Endothelial cell of umbilical vein (primary cell): ENCODE data around the gene OSBPL5. TPM values are rescaled to one million over a fixed set of nuclear protein-coding genes. Genes with fewer than 3 reads are reported as not detected.

Experiments used
- BruUV-seq: library from RNA; stranded (reverse); fragments of 400-500 nt; replicated peaks from 2 replicates; lab custom pipeline; 2021; lab: Mats Ljungman, UMichigan
- CTCF ChIA-PET: fragments of 300-600, 350-600 bp; sonication (Branson Sonifier 250); formaldehyde crosslinking; loops from one replicate; lab custom pipeline; 2021; ENCODE audit warnings: antibody characterized with exemption, inconsistent platforms; lab: Charles Lee
- POLR2A ChIA-PET: fragments of 300-600, 350-600 bp; sonication (Branson Sonifier 250); formaldehyde crosslinking; loops from one replicate; lab custom pipeline; 2021; ENCODE audit warnings: antibody characterized with exemption, inconsistent platforms; lab: Charles Lee
- DNase-seq: peaks from one replicate; pipeline ENCODE4 v3.0.0-alpha.2; 2011; ENCODE audit warnings: low read depth, low spot score
- FAIRE-seq: peaks from 2 replicates; lab custom pipeline; 2011; peaks lifted over from hg19 to GRCh38; lab: Jason Lieb, UNC
- H2AFZ ChIP-seq: 2 replicates; pipeline ENCODE4 v1.6.0; 2012; ENCODE audit warnings: low read depth, low read length, control low read depth, inconsistent platforms
- H3K27ac ChIP-seq: 2 replicates; pipeline ENCODE4 v1.5.1; 2011; ENCODE audit warnings: low read depth, mild to moderate bottlenecking, control low read depth, low read length, moderate library complexity; ENCODE audit not compliant: insufficient read depth
- H3K27me3 ChIP-seq, 2 experiments: 2 replicates each; pipeline versions ENCODE4 v1.6.0 to v1.6.1; 2011; ENCODE audit warnings: low read length in 2 of 2, mixed read lengths in 1 of 2; ENCODE audit not compliant: control insufficient read depth in 2 of 2, insufficient read depth in 2 of 2
- H3K36me3 ChIP-seq, 2 experiments: 2 replicates in 1 of 2; 3 replicates in 1 of 2; pipeline ENCODE4 v1.5.1; 2011; ENCODE audit warnings: low read length in 2 of 2, mild to moderate bottlenecking in 1 of 2, moderate library complexity in 1 of 2; ENCODE audit not compliant: control insufficient read depth in 2 of 2, insufficient read depth in 2 of 2; ENCODE audit errors: extremely low read depth in 1 of 2
- H3K4me1 ChIP-seq: 3 replicates; pipeline ENCODE4 v1.5.1; 2011; ENCODE audit warnings: mild to moderate bottlenecking, low read length; ENCODE audit not compliant: control insufficient read depth, insufficient read depth; ENCODE audit errors: extremely low read depth
- H3K4me2 ChIP-seq: 2 replicates; pipeline ENCODE4 v1.6.1; 2011; ENCODE audit warnings: low read length, control low read depth, mixed read lengths; ENCODE audit not compliant: insufficient read depth
- H3K4me3 ChIP-seq, 3 experiments: fragments of 200-600 bp in 1 of 3; sonication (generic), shearing (Covaris generic) in 1 of 3; replicated peaks in 1 of 3; 2 replicates each; pipeline ENCODE4 v1.5.1; 2011 to 2016; ENCODE audit warnings: control low read depth in 3 of 3, low read length in 3 of 3, mild to moderate bottlenecking in 2 of 3, inconsistent platforms in 1 of 3, low read depth in 1 of 3, moderate library complexity in 1 of 3; ENCODE audit not compliant: insufficient read depth in 1 of 3
- H3K79me2 ChIP-seq: 2 replicates; pipeline ENCODE4 v1.6.0; 2012; ENCODE audit warnings: low read length, inconsistent platforms; ENCODE audit not compliant: control insufficient read depth, insufficient read depth
- H3K9ac ChIP-seq: replicated peaks from 2 replicates; pipeline ENCODE3; 2011; ENCODE audit warnings: low read length, control low read depth; ENCODE audit not compliant: insufficient read depth; ENCODE audit errors: extremely low read depth
- H3K9me1 ChIP-seq: replicated peaks from 3 replicates; pipeline ENCODE4 v1.6.0; 2011; ENCODE audit warnings: mild to moderate bottlenecking, low read length; ENCODE audit not compliant: control insufficient read depth, insufficient read depth; ENCODE audit errors: extremely low read depth
- H3K9me3 ChIP-seq: replicated peaks from 2 replicates; pipeline ENCODE4 v1.5.1; 2012; ENCODE audit warnings: low read length, inconsistent platforms; ENCODE audit not compliant: control insufficient read depth, insufficient read depth
- H4K20me1 ChIP-seq: replicated peaks from 2 replicates; pipeline ENCODE3; 2011; ENCODE audit warnings: mild to moderate bottlenecking, low read length; ENCODE audit not compliant: control insufficient read depth, insufficient read depth; ENCODE audit errors: extremely low read depth
- CTCF ChIP-seq, 2 donors: IDR thresholded peaks; 1 replicate in 1 of 2; 2 replicates in 1 of 2; pipeline ENCODE4 v1.5.1; 2011; ENCODE audit warnings: low read length in 2 of 2, mild to moderate bottlenecking in 2 of 2, moderate library complexity in 2 of 2, control low read depth in 1 of 2, inconsistent platforms in 1 of 2, low read depth in 1 of 2; ENCODE audit not compliant: insufficient read depth in 1 of 2; ENCODE audit errors: extremely low read depth in 1 of 2
- EZH2 ChIP-seq: IDR thresholded peaks from 2 replicates; pipeline ENCODE4 v1.6.1; 2012; ENCODE audit warnings: borderline replicate concordance, low read depth, mild to moderate bottlenecking, moderate library complexity, low read length, inconsistent platforms; ENCODE audit not compliant: severe bottlenecking
- FOS ChIP-seq: IDR thresholded peaks from 2 replicates; pipeline ENCODE4 v1.6.1; 2011; ENCODE audit warnings: mild to moderate bottlenecking, low read length, moderate library complexity, borderline replicate concordance; ENCODE audit not compliant: insufficient read depth
- GATA2 ChIP-seq: IDR thresholded peaks from 2 replicates; pipeline ENCODE4 v1.7.0; 2011; ENCODE audit warnings: low read depth, mild to moderate bottlenecking, moderate library complexity, mixed read lengths, low read length; ENCODE audit not compliant: insufficient read length, insufficient read depth
- JUN ChIP-seq: IDR thresholded peaks from 2 replicates; pipeline ENCODE4 v1.6.1; 2011; ENCODE audit warnings: borderline replicate concordance, low read depth; ENCODE audit not compliant: insufficient read length, insufficient read depth
- MYC ChIP-seq: IDR thresholded peaks from one replicate; pipeline ENCODE4 v1.6.1; 2011; ENCODE audit warnings: mild to moderate bottlenecking, low read depth, low read length
- POLR2A ChIP-seq: IDR thresholded peaks from 2 replicates; pipeline ENCODE4 v1.6.1; 2012; ENCODE audit warnings: low read depth, mild to moderate bottlenecking, control low read depth, low read length
- POLR2AphosphoS5 ChIP-seq: IDR thresholded peaks from 2 replicates; pipeline ENCODE4 v1.6.1; 2012; ENCODE audit warnings: low read depth, mild to moderate bottlenecking, control low read depth, low read length, moderate library complexity; ENCODE audit not compliant: insufficient read depth
- dilution Hi-C: fragments of 300-500 bp; cut with MboI; formaldehyde crosslinking; loops from one replicate; pipeline ENCODE4 v1.15.0; 2019; ENCODE audit warnings: low sequenced_read_pairs; ENCODE audit not compliant: extremely low pct_ligation_motif_present
- intact Hi-C: fragments of 100-400 bp; cut with micrococcal nuclease; formaldehyde crosslinking; loops from one replicate; pipeline ENCODE4 v1.10.0; 2022
- polyA plus RNA-seq, 4 experiments: library from polyadenylated mRNA; depleted of rRNA in 3 of 4; stranded (reverse) in 3 of 4; unstranded in 1 of 4; fragments of >200 nt; gene quantifications; 2 replicates each; pipeline versions ENCODE4 v1.2.1 to v1.2.3, GENCODE V29; 2011 to 2012; ENCODE audit warnings: missing spikeins in 1 of 4
- total RNA-seq: library from RNA; stranded (reverse); gene quantifications from 2 replicates; pipeline ENCODE4 v1.2.3, GENCODE V29; 2021
- TF ChIP-seq, protein P1 (sequence below): IDR thresholded peaks from 2 replicates; pipeline ENCODE4 v1.6.1; 2011; ENCODE audit not compliant: insufficient read depth, insufficient read length

Gene OSBPL5
- total and polyA plus RNA-seq, 2 donors (not counting 3 experiments of a cell fraction or from before 2014, with no cell fraction given): 8.7 to 37.7 TPM

- H3K9me1 ChIP-seq: no peaks in the 10 kb centered on the region
- H2AFZ ChIP-seq: no peak overlapping the region
- no peak overlapping the region for H3K27ac ChIP-seq
- no peaks in the 10 kb centered on the region for H3K79me2 ChIP-seq
- POLR2A ChIA-PET: no interaction called here
- no peak overlapping the region for H3K4me2 ChIP-seq
- H3K36me3 ChIP-seq: no peaks in the 10 kb centered on the region
- no TSS peak for BruUV-seq
- no peak overlapping the region for H3K9ac ChIP-seq
- TF ChIP-seq FOS: no peak
- TF ChIP-seq EZH2: no peak
- no peaks in the 10 kb centered on the region for H3K27me3 ChIP-seq
- H3K4me3 ChIP-seq: no peak overlapping the region
- H3K4me1 ChIP-seq: no peaks in the 10 kb centered on the region
- FAIRE-seq: no peak
- H3K9me3 ChIP-seq: no peaks in the 10 kb centered on the region
- CTCF ChIA-PET: interaction anchor here (0.6 to 1.7 kb wide), 5 partner anchors 11 to 243 kb away, joined by 3 to 5 read pairs (median 4); no protein-coding TSS in a partner anchor
- dilution Hi-C loops (no loop called here), intact Hi-C loops (no loop called here)
- no peaks in the 10 kb centered on the region for H4K20me1 ChIP-seq
- DNase-seq: no peak
These were observed 29.3 kb downstream of the OSBPL5 start for GRCh38 chr11:3135481-3136440.

DNA sequence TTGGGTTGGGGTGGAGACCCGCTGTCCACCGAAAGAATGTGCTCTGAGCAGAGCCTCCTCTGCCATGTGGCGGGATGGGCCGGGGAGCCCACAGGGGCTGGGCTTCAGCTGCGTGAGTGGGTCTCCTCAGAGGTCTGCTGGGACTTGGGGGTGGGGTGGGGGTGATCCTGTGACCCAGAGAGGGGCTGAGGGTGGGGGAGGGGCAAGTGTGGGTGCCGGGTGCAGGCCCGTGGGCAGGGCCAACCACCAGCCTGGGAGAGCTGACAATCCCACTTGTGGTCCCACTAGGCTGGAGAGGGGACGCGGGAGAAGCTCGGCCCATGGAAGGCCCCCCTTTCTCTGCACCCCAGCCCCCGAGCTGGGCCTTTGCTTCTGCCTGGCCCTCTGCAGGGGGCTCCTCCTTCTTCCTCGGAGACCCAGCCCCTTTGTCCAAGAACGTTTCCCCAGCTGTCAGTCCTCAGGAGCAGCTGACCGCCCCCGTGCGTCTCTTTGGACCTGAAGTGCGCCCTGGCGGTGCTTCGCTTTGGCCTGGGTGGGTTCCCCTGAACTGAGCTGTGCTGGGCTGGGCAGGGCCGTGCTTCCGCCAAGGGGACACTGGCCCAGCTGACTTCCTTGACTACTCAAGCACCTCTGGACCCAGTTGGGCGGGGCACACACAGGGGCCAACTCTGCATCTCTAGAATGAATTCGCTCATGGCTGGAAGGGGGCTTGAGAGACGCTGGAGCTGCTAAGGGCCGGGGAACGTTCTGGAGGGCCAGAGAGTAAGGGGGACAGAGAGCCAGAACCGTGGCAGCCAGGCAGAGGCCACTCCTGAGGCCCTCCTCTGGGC is 30.2 kb downstream of the OSBPL5 start:
- Histone ChIP-seq H3K9me1 (no peaks in the 10 kb centered on the region), H3K27me3 (no peaks in the 10 kb centered on the region), H3K4me1 (no peaks in the 10 kb centered on the region), H3K9me3 (no peaks in the 10 kb centered on the region), H3K4me3 (no peak overlapping the region), H3K36me3 (no peaks in the 10 kb centered on the region), H3K27ac (no peak overlapping the region), H3K4me2 (no peak overlapping the region), H3K9ac (no peak overlapping the region), H3K79me2 (no peaks in the 10 kb centered on the region), H4K20me1 (no peaks in the 10 kb centered on the region), H2AFZ (no peak overlapping the region)
- no peak for FAIRE-seq
- TF ChIP-seq, protein P1, sequence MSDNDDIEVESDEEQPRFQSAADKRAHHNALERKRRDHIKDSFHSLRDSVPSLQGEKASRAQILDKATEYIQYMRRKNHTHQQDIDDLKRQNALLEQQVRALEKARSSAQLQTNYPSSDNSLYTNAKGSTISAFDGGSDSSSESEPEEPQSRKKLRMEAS: no peak
- TF ChIP-seq POLR2AphosphoS5 (no peak), FOS (no peak), POLR2A (no peak), EZH2 (no peak), MYC (no peak), CTCF (IDR thresholded peaks at IDR 0.05; ENCODE audit: extremely low read depth in 1 of 2, insufficient read depth in 1 of 2, low read depth in 1 of 2, low read length in 2 of 2) (no peak), GATA2 (no peak), JUN (no peak)
- dilution Hi-C loops (no loop called here), intact Hi-C loops (no loop called here)
- no TSS peak for BruUV-seq
- DNase-seq: no peak
- CTCF ChIA-PET: interaction anchor here (0.6 to 1.7 kb wide), 2 partner anchors 43 to 242 kb away, joined by 4 to 5 read pairs; no protein-coding TSS in a partner anchor
- POLR2A ChIA-PET: no interaction called here
